Motor neuron (in vitro differentiated cells): ENCODE measurements around the gene AGAP1. TPM values are rescaled to one million over a fixed set of nuclear protein-coding genes. Genes with fewer than 3 reads are reported as not detected.
"Not testable (repeated sequence)": the region's sequence is repeated elsewhere in the genome, so short reads cannot be mapped to it uniquely, and the experiment has no call there.

Experiments
- ATAC-seq, 8 experiments: fragments of 200-7000 bp; cut with Tn5 transposase; replicated peaks in 6 of 8; 2 replicates each; pipeline ENCODE4 v1.8.0; 2021; ENCODE audit warnings: mild to moderate bottlenecking in 8 of 8, moderate library complexity in 8 of 8
- H3K27ac ChIP-seq, 2 donors: fragments of 250-450 bp; sonication (Bioruptor Pico); 2 replicates each; pipeline ENCODE4 v1.9.0; 2021; ENCODE audit warnings: antibody characterized with exemption in 2 of 2, mild to moderate bottlenecking in 2 of 2, moderate library complexity in 1 of 2
- H3K4me1 ChIP-seq, 2 donors: fragments of 250-450 bp; sonication (Bioruptor Pico); replicated peaks in 1 of 2; 2 replicates each; pipeline ENCODE4 v1.6.1; 2021; ENCODE audit warnings: antibody characterized with exemption in 2 of 2, mild to moderate bottlenecking in 2 of 2, moderate library complexity in 1 of 2
- H3K4me3 ChIP-seq, 5 donors: fragments of 250-450 bp; sonication (Bioruptor Pico); 2 replicates each; pipeline ENCODE4 v1.9.0; 2021; ENCODE audit warnings: antibody characterized with exemption in 5 of 5, mild to moderate bottlenecking in 5 of 5, moderate library complexity in 4 of 5
- WGBS, 10 experiments: fragments of 450-650 bp; shearing (Covaris generic); methylation state at CpG; one replicate each; pipeline ENCODE4 v1.0.0; 2022; 5-methylcytosine and 5-hydroxymethylcytosine counted together
- in situ Hi-C, 9 experiments: fragments of 400-800 bp; cut with MboI; loops; one replicate each; pipeline ENCODE4 v1.15.0; 2021; ENCODE audit warnings: low sequenced_read_pairs in 9 of 9, low pct_unique_long_range_greater_than_20kb in 2 of 9; ENCODE audit not compliant: unreplicated experiment in 9 of 9
- total RNA-seq, 8 experiments: library from RNA; unstranded; fragments of 300-600 nt; gene quantifications; 2 replicates each; pipeline versions ENCODE4 v1.2.3 to v1.2.4, GENCODE V29; 2022

AGAP1 gene
- total RNA-seq, 8 experiments from 2014 or later: 5.9 to 51.1 (median 34.3) TPM

- in situ Hi-C loops: no loop called here
- H3K27ac ChIP-seq: peak overlapping the region in 1 of 2 donors; percentile 17
- no peak overlapping the region for H3K4me3 ChIP-seq
- WGBS, 10 experiments: 14 to 93% (median 40%) methylated on average over 1 to 7 of the region's 8 CpGs; no CpG with 5 or more reads in 4 of the 10 experiments
- ATAC-seq: peak in 3 of 8 experiments; percentile 14 to 51 (median 50)
- peaks cover 51 to 54% of the 10 kb centered on the region in 2 donors for H3K4me1 ChIP-seq
Measured at GRCh38 chr2:236083934-236084333, 590.1 kb downstream of the AGAP1 start.

DNA sequence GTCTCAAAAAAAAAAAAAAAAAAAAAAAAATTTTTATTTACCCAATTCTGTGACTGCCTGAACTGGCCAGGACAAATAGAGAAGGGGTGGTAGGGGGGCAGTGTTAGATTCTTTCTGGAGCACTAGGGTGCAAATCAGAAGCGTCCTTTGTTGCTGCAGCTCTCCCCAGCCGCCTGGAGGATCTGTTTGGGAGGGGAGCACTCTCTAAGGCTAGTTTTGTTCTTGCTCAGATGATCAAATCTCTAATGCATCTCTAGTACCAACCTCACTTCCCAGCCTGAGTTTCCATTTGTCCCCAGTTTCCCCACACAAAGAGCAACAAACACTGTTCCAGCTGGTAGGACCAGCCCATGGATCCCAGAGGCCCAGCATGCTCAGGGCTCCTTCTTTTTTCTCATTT, 591.4 kb downstream of the AGAP1 start:
- no peak overlapping the region for H3K4me3 ChIP-seq
- in situ Hi-C loops: no loop called here
- H3K4me1 ChIP-seq: peaks cover 51 to 52% of the 10 kb centered on the region in 2 donors
- H3K27ac ChIP-seq: no peak overlapping the region
- peak in 4 of 8 experiments; percentile 3 to 30 (median 18) for ATAC-seq
- 78% methylated on average over 2 of the region's 2 CpGs; no CpG with 5 or more reads in 9 of the 10 experiments for WGBS, 10 experiments

DNA sequence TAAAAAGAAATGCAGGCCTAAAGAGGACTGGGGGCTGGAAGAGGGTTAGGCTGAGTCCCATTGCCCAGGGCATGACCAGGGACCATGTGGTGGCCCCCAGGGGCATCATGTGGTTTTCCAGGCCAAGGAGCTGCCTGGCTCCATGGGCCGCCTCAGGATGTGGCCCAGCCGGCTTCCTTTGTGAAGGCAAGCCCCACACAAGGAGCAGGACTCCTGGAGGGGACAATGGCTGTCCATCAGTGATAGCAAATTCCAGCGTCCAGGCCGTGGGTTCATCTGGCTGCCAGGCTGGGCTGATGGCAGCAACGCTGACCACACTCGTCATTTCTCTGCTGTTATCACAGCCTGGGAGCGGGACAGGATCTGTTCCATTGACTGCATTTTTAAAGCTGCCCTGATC, 591.8 kb downstream of the AGAP1 start:
- H3K27ac ChIP-seq: no peak overlapping the region
- no peak overlapping the region for H3K4me3 ChIP-seq
- WGBS, 10 experiments: 20 to 100% (median 69%) methylated on average over 1 to 6 of the region's 7 CpGs; no CpG with 5 or more reads in 6 of the 10 experiments
- peak in 5 of 8 experiments; percentile 37 to 61 (median 49) for ATAC-seq
- in situ Hi-C loops: no loop called here
- peaks cover 51 to 52% of the 10 kb centered on the region in 2 donors for H3K4me1 ChIP-seq

DNA sequence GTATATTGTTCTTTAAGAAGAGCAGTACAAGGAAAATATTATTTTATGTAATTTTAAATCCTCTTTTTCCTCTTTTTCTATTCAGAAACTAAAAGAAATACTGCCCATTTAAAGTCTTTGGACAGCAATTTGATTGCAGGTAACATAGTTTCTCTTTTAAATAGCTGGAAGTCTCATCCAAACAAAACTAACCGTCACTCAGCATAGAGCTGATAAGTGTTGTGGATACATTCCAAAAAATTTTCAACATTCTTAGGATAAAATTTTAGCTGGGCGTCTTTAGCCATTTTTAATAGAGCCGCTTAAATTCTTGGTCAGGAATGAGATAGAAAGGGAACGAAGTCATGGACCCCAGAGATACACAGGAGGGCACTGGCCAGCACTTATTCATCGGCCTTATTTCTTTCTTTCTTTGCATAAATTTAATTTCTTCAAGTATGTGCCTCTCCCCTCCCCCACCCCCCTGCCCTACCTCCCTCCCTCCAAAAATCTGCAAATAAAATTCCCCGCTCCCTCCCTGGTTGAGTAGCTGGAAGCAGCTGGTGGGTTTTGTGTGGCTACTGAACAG, 592.6 kb downstream of the AGAP1 start:
- 20 to 100% (median 79%) methylated on average over 1 to 4 of the region's 6 CpGs; no CpG with 5 or more reads in 1 of the 10 experiments for WGBS, 10 experiments
- H3K27ac ChIP-seq: no peak overlapping the region
- ATAC-seq: no peak
- peaks cover 51 to 52% of the 10 kb centered on the region in 2 donors for H3K4me1 ChIP-seq
- no peak overlapping the region for H3K4me3 ChIP-seq
- in situ Hi-C loops: no loop called here

- H3K4me1 ChIP-seq: peaks cover 46 to 47% of the 10 kb centered on the region in 2 donors
Measured at GRCh38 chr2:236086971-236087465, 593.2 kb downstream of the AGAP1 start.

GRCh38 chr2:236088368-236089057, 594.7 kb downstream of the AGAP1 start:
- Histone ChIP-seq H3K4me3 (no peak overlapping the region), H3K27ac (no peak overlapping the region), H3K4me1 (peaks cover 31 to 38% of the 10 kb centered on the region in 2 donors)
- in situ Hi-C loops: no loop called here
- ATAC-seq: no peak
- WGBS, 10 experiments: 87 to 100% (median 89%) methylated on average over 2 to 8 of the region's 8 CpGs; no CpG with 5 or more reads in 1 of the 10 experiments

More at GRCh38 chr2:236086971-236087465, 593.2 kb downstream of the AGAP1 start:
- in situ Hi-C loops: no loop called here
- H3K27ac ChIP-seq: no peak overlapping the region
- 17 to 100% (median 100%) methylated on average over 1 to 3 of the region's 8 CpGs; no CpG with 5 or more reads in 7 of the 10 experiments for WGBS, 10 experiments
- no peak overlapping the region for H3K4me3 ChIP-seq
- ATAC-seq: peak in 3 of 8 experiments; percentile 9 to 28 (median 19)

- in situ Hi-C loops: no loop called here
- 8 to 100% (median 83%) methylated on average over 2 to 10 of the region's 12 CpGs for WGBS, 10 experiments
- no peak overlapping the region for H3K4me3 ChIP-seq
- ATAC-seq: peak in 1 of 8 experiments; percentile 20
- peaks cover 23 to 29% of the 10 kb centered on the region in 2 donors for H3K4me1 ChIP-seq
- H3K27ac ChIP-seq: no peak overlapping the region
Measured at GRCh38 chr2:236089271-236090026, 595.6 kb downstream of the AGAP1 start.

DNA sequence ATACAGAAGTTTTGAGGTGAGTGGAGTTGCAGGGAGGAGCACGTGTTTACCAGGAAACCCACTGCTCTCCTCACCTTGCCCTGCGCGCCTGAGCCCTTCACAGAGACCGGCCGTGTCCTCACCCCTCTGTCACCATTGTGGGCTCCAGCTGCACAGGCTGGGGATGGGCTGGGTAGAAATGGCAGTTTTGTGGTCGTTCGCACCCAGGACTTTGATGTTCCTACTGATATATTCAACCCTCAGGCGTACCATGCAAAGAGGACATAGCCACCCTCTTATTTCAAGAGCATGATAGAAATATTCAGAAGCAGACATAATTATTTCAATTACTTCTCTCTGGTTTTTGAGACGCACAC, 596.2 kb downstream of the AGAP1 start:
- Histone ChIP-seq H3K4me3 (no peak overlapping the region), H3K4me1 (peaks cover 23 to 24% of the 10 kb centered on the region in 2 donors), H3K27ac (no peak overlapping the region)
- WGBS, 10 experiments: 26 to 94% (median 85%) methylated on average over 1 to 4 of the region's 9 CpGs; no CpG with 5 or more reads in 3 of the 10 experiments
- in situ Hi-C loops: no loop called here
- peak in 2 of 8 experiments; percentile 67 to 78 for ATAC-seq

DNA sequence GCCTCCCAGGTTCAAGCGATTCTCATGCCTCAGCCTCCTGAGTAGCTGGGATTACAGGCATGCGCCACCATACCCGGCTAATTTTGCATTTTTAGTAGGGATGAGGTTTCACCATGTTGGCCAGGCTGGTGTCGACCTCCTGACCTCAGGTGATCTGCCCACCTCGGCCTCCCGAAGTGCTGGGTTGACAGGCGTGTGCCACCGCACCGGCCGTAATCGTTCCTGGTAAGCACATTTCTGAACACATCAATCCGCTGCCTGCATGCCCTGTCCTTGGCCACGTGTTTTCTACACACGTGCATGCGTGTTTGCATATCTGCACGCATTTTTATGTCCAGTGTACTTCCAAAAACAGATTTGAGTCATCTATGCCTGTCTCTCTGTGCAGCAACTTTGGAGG, 597.0 kb downstream of the AGAP1 start:
- in situ Hi-C loops, H3K4me3 ChIP-seq, H3K27ac ChIP-seq, ATAC-seq: not testable (repeated sequence)
- H3K4me1 ChIP-seq: peaks cover 15 to 16% of the 10 kb centered on the region in 2 donors
- WGBS, 10 experiments: 91 to 100% (median 94%) methylated on average over 1 to 8 of the region's 16 CpGs; no CpG with 5 or more reads in 3 of the 10 experiments

DNA sequence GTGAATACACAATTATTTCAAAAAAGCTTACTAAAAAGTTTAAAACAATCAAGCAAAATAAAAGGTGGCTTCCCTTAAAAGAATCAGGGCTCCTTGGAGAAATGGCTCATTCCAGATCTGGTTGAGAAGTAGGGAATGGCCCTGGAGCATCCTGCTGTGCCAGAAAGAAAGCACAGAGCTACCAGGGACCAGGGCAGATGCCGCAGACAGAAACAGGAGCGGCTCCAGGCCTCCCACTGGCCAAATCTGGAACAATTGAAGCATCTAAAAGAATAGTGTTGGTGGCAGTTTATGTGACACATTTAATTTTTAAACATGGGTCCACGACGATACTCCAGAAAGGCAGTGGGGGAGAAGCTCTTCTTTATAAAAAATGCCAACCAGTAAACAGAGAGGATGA, 598.9 kb downstream of the AGAP1 start:
- no peaks in the 10 kb centered on the region for H3K4me1 ChIP-seq
- in situ Hi-C loops: no loop called here
- H3K4me3 ChIP-seq: no peak overlapping the region
- no peak overlapping the region for H3K27ac ChIP-seq
- WGBS, 10 experiments: 40 to 100% (median 81%) methylated on average over 1 to 4 of the region's 4 CpGs
- ATAC-seq: no peak

DNA sequence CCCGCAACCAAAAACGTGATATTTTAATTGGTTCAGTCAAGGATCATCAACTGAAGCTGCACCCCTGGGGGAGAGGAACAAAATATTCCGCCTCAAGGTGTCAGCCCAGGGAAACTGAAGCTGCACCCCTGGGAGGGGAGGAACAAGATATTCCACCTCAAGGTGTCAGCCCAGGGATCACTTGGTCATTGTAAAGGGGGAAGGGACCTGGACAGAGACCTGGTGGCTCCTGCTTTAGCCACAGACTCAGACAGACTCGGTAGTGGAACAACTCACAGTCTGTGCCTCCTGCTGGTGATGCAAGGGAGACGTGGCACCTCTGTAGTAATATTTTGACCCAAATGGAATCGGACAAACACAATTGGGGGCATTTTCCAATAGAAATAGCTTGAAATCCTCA, 599.3 kb downstream of the AGAP1 start:
- Histone ChIP-seq H3K27ac (no peak overlapping the region), H3K4me1 (no peaks in the 10 kb centered on the region), H3K4me3 (no peak overlapping the region)
- no peak for ATAC-seq
- 73 to 100% (median 93%) methylated on average over 1 to 5 of the region's 6 CpGs; no CpG with 5 or more reads in 1 of the 10 experiments for WGBS, 10 experiments
- in situ Hi-C loops: no loop called here

DNA sequence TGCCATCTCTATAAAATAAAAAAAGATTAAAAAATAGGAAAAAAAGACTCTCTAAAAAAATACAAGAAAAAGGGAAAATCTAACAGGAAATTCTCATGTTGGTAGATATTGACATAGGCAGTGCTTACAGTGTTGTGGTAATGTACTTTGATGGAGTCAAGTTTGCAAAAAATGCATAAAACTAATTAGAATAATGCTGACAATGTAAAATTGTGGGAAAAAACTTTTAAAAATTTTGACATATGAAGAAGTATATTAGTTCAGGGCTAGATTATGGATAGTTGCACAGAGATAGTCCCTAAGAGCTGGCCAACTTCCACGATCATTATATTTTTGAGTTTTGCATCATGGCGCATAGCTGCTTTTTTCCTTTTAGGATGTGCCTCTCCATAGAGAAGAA, 601.7 kb downstream of the AGAP1 start:
- 88 to 100% (median 95%) methylated on average over 1 to 2 of the region's 2 CpGs; no CpG with 5 or more reads in 2 of the 10 experiments for WGBS, 10 experiments
- ATAC-seq: no peak
- in situ Hi-C loops: no loop called here
- H3K4me1 ChIP-seq: no peaks in the 10 kb centered on the region
- no peak overlapping the region for H3K4me3 ChIP-seq
- no peak overlapping the region for H3K27ac ChIP-seq
